Measurements from ENCODE around the gene FARP2. TPM values are rescaled to one million over a fixed set of nuclear protein-coding genes. Genes with fewer than 3 reads are reported as not detected.

The FARP2 gene
- total RNA-seq, 1 donor from 2014 or later = 65.0 TPM

GRCh38 chr2:241501551-241501950, 145.5 kb downstream of the FARP2 start:
- H3K4me1 ChIP-seq (ENCODE audit: insufficient read depth, low read length) = peaks cover under 1% of the 10 kb centered on the region
- no peak overlapping the region for H2AFZ ChIP-seq (ENCODE audit: low read depth, low read length)
- Mint-ChIP-seq H3K9me3 (ENCODE audit: unreplicated experiment) (no peaks in the 10 kb centered on the region), H3K4me1 (ENCODE audit: low read depth, unreplicated experiment) (peaks cover 15% of the 10 kb centered on the region), H3K36me3 (ENCODE audit: low read depth, unreplicated experiment) (peaks cover 22% of the 10 kb centered on the region), H3K27ac (ENCODE audit: unreplicated experiment) (no peak overlapping the region), H3K27me3 (ENCODE audit: low read depth, unreplicated experiment) (no peaks in the 10 kb centered on the region), H3K4me3 (ENCODE audit: unreplicated experiment) (no peak overlapping the region)
- H3K27ac ChIP-seq (ENCODE audit: low read depth, low read length) = no peak overlapping the region
- DNase-seq (ENCODE audit: low read depth) (no peak), FAIRE-seq (no peak)
- H4K20me1 ChIP-seq (ENCODE audit: insufficient read depth, low read length) = peaks cover 82% of the 10 kb centered on the region
- no peak overlapping the region for H3K4me2 ChIP-seq (ENCODE audit: low read length)
- no peak overlapping the region for H3K4me3 ChIP-seq (ENCODE audit: insufficient read depth, low read depth, low read length)
- TF ChIP-seq CTCF (IDR thresholded peaks at IDR 0.05; ENCODE audit: insufficient read depth, low read depth, low read length) (no peak), EZH2 (IDR thresholded peaks at IDR 0.05; ENCODE audit: insufficient read depth, low read length) (no peak)
- peaks cover 5% of the 10 kb centered on the region for H3K36me3 ChIP-seq (ENCODE audit: insufficient read depth, low read length)
- no peaks in the 10 kb centered on the region for H3K9me3 ChIP-seq (ENCODE audit: insufficient read depth, low read depth, low read length)
- H3K9ac ChIP-seq (ENCODE audit: low read length) = no peak overlapping the region
- peaks cover 69% of the 10 kb centered on the region for H3K79me2 ChIP-seq (ENCODE audit: insufficient read depth, low read length)
- H3K27me3 ChIP-seq (ENCODE audit: insufficient read depth, low read length) = no peaks in the 10 kb centered on the region

- FAIRE-seq = no peak
Measured at GRCh38 chr2:241502281-241502680, 146.2 kb downstream of the FARP2 start.

More at GRCh38 chr2:241502281-241502680, 146.2 kb downstream of the FARP2 start:
- Mint-ChIP-seq H3K9me3 (ENCODE audit: unreplicated experiment) (no peaks in the 10 kb centered on the region), H3K36me3 (ENCODE audit: low read depth, unreplicated experiment) (peaks cover 18% of the 10 kb centered on the region), H3K27ac (ENCODE audit: unreplicated experiment) (no peak overlapping the region), H3K4me3 (ENCODE audit: unreplicated experiment) (no peak overlapping the region), H3K27me3 (ENCODE audit: low read depth, unreplicated experiment) (no peaks in the 10 kb centered on the region), H3K4me1 (ENCODE audit: low read depth, unreplicated experiment) (peaks cover 19% of the 10 kb centered on the region)
- H2AFZ ChIP-seq (ENCODE audit: low read depth, low read length) = no peak overlapping the region
- H4K20me1 ChIP-seq (ENCODE audit: insufficient read depth, low read length) = peaks cover 89% of the 10 kb centered on the region
- TF ChIP-seq EZH2 (IDR thresholded peaks at IDR 0.05; ENCODE audit: insufficient read depth, low read length) (no peak), CTCF (IDR thresholded peaks at IDR 0.05; ENCODE audit: insufficient read depth, low read depth, low read length) (no peak)
- H3K79me2 ChIP-seq (ENCODE audit: insufficient read depth, low read length) = peaks cover 77% of the 10 kb centered on the region
- H3K4me1 ChIP-seq (ENCODE audit: insufficient read depth, low read length) = peaks cover 7% of the 10 kb centered on the region
- no peak overlapping the region for H3K9ac ChIP-seq (ENCODE audit: low read length)
- peaks cover 1% of the 10 kb centered on the region for H3K36me3 ChIP-seq (ENCODE audit: insufficient read depth, low read length)
- no peaks in the 10 kb centered on the region for H3K27me3 ChIP-seq (ENCODE audit: insufficient read depth, low read length)
- no peak for DNase-seq (ENCODE audit: low read depth)
- H3K4me2 ChIP-seq (ENCODE audit: low read length) = no peak overlapping the region
- H3K9me3 ChIP-seq (ENCODE audit: insufficient read depth, low read depth, low read length) = no peaks in the 10 kb centered on the region
- H3K4me3 ChIP-seq (ENCODE audit: insufficient read depth, low read depth, low read length) = no peak overlapping the region
- H3K27ac ChIP-seq (ENCODE audit: low read depth, low read length) = no peak overlapping the region

All from astrocyte (in vitro differentiated cells and primary cell).